Activated T-cell treated with anti-CD3 and anti-CD28 coated beads for 1 hour (primary cell): ENCODE data around the gene TNIK.
"Not testable (repeated sequence)": the region's sequence is repeated elsewhere in the genome, so short reads cannot be mapped to it uniquely, and the experiment has no call there.

Experiments
- DNase-seq: peaks from one replicate; pipeline ENCODE4 v3.0.0-alpha.2; 2020; ENCODE audit warnings: low read depth

The TNIK gene

DNA sequence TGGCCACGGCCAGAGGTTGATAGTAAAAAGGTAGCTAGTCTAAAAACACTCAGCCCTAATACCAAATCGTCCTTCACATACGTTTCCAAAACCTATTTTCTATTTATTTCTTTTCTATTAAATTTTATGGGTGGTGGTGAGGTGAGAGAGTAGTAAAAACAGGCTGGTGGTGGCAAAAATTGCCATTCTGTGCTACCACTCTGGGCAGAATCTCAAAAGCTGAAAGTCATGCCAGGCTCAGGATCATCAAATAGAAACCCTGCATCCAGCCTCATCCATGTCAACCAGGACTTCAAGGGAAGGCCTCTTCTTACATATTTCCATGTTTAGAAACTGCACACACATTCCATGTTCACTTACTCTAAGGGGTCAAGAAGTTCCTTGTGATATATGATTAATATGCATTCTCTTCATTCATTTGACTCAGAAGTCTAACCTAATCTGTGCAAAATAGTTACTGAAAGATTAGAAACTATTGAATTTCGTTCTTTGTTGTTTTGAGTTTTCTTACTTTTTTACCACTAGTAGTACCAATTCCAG is 153.1 kb downstream of the TNIK start:
- no peak for DNase-seq

- no peak for DNase-seq
These were observed 153.6 kb downstream of the TNIK start for GRCh38 chr3:171306631-171307030.

DNA sequence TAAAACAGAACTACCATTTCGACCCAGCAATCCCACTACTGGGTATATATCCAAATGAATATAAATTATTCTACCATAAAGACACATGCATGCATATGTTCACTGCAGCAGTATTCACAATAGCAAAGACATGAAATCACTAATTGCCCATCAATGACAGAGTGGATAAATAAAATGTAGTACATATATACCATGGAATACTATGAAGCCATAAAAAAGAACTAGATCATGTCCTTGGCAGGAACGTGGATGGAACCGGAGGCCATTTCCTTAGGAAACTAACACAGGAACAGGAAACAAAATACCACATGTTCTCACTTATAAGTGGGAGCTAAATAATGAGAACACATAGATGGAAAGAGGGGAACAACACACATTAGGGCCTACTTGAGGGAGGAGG is 154.4 kb downstream of the TNIK start:
- DNase-seq, result not testable (repeated sequence)

DNA sequence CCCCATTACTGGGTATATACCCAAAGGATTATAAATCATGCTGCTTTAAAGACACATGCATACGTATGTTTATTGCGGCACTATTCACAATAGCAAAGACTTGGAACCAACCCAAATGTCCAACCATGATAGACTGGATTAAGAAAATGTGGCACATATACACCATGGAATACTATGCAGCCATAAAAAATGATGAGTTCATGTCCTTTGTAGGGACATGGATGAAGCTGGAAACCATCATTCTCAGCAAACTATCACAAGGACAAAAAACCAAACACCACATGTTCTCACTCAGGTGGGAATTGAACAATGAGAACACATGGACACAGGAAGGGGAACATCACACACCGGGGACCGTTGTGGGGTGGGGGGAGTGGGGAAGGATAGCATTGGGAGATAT is 155.7 kb downstream of the TNIK start:
- not testable (repeated sequence) for DNase-seq

GRCh38 chr3:171304017-171304416 is 156.2 kb downstream of the TNIK start:
- not testable (repeated sequence) for DNase-seq

- no peak for DNase-seq
These were observed 158.2 kb downstream of the TNIK start for GRCh38 chr3:171301998-171302397.

DNA sequence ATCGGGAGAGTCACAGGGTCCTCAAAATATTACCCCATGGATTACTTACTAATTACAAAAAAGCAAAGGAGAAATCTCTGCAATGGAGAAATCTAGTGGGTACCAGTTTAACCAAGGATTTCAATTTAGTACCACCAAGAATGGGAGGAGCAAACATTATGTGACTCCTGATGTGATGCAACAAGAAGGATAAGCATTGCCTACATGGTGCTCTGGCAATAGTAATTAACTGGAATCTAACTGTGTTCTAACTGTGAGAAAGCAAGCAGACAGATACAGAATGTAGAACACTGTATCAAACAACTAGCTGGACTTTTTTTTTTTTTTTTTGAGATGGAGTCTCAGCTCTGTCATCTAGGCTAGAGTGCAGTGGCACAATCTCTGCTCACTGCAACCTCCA is 159.2 kb downstream of the TNIK start:
- no peak for DNase-seq

- DNase-seq, result no peak
These were observed 162.3 kb downstream of the TNIK start for GRCh38 chr3:171297951-171298350.

DNA sequence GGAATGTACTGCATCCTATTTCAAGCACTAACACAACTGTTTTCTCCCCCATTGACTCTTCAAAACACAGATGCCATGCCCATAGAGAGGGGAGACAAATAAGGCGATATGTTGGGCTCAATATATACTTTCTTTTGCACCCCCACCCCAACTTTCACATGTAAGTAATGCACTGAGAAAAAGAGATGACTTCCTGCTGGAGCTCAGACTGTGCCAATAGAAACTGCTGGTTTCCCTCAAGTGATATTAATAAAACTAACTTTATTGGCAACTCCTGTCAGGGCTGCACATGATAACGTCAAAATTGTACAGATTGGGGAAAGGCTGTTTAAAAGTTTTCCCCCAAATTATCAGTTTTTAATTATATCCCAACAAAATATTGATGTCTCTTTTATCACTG is 163.0 kb downstream of the TNIK start:
- DNase-seq, result no peak

- DNase-seq, result no peak
These were observed 164.5 kb downstream of the TNIK start for GRCh38 chr3:171295484-171296373.

DNA sequence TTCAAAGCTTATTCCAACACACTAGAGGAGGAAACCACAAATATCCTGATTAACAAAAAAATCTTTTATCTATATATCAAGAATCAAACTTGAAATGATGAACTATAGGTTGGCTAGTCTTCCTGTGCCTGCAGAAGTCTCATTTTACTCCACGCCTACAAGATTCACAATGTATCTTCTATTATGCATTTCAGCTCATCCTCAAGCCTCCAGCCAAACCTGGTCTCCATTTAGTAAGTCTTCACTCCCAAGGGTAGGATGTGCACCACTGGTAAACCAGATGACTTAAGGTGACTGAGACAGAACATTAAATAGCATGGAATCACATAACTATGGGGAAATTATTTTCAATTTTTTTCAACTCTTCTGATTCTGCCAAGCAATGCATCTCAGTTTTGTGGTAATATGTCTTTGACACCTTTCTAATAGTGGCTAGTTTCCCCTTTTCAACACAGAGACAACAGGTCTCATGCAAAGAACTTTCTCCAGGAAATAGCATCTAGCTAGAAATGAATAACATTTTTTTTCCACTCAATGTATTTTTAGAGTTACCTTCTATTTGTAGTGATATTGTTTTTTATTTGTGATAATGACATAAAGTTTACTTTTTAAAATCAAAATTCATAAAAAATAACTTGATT is 166.9 kb downstream of the TNIK start:
- no peak for DNase-seq

GRCh38 chr3:171290680-171291079 is 169.5 kb downstream of the TNIK start:
- no peak for DNase-seq

GRCh38 chr3:171289291-171289690 is 170.9 kb downstream of the TNIK start:
- DNase-seq, result no peak

- not testable (repeated sequence) for DNase-seq
These were observed 172.4 kb downstream of the TNIK start for GRCh38 chr3:171287761-171288160.

GRCh38 chr3:171286580-171287249 is 173.5 kb downstream of the TNIK start:
- no peak for DNase-seq

- DNase-seq, result no peak
These were observed 174.9 kb downstream of the TNIK start for GRCh38 chr3:171285287-171285686.

DNA sequence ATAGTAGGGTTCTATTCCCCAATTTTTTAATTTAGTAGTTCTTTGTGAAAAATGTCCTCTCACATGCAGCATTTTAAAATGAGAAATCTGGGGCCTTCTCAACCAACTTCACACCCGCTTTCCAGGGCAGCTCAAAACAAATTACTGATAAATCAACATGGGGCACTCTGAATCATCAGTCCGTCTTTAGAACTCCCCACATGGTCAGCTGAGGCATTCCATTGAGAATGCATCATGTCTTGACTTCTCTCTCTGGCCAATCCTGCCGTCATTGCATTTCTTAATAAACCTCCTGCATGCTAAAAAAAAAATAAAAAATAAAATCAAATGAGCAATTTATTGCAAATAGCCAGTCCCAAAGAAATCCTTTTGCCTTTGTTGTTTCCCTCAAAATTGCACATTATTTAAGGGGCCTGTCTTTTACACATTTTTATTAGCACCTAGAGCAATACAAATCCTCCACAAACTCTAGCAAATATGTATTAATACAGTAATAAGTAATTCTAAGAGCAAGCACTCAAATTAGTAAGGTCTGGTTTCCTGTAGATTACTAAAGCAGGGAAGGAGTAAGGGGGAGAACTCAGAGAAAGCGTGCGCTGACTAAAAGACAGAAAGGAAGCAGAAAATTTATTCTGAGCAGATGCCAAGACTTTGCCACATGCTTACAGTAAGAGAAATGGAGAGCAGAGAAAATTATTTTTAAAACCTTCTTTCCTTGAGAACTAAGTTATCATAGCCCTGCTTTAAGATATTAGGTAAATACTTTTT is 175.7 kb downstream of the TNIK start:
- no peak for DNase-seq

- DNase-seq, result no peak
These were observed 176.4 kb downstream of the TNIK start for GRCh38 chr3:171283848-171284222.

DNA sequence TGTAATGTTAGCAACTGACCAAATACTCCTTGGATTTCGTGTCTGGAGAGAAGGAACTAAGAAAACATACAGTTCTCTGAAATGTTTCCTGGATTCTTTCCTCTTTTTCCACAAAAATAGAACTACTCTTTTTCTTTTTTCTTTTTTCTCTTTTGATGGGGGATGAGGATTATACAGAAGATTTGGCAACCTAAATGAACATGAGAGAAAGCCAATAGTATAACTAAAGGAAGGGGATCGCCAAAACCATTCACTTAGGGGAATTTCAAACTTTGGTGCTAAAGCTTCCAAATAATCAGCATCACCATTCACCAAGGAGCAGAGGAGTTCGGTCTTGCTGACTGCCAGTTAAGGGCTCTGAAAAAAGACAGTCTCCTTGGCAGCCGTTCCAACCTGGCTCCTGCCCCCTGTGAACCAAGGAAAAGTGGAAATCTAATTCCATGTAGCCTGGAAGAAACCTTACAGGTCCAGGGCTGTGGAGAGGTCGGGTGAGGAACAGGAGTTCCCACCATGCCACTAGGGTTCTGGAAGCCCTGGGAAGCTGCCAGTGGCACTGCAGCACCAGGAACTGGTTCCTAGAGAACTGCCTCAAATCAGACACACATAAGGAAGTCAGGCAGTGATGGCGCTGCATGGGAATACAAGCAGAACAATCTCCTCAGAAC is 176.9 kb downstream of the TNIK start:
- no peak for DNase-seq

DNA sequence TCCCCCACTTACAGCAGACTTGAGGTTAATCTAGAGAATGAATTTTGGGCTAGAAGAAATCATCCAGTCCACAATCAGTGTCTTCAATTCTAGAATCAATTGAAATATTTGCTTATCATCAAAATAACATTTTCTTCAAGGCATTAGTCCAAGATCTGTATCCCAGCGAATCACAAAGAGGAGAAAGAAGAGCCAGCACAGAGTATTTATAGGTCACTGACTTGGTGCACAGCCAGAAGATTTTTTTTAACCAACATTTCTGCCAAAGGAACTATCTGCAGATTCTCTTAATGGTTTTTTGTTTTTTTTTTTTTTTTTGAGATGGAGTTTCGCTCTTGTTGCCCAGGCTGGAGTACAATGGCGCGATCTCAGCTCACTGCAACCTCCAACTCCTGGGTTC is 178.2 kb downstream of the TNIK start:
- no peak for DNase-seq

DNA sequence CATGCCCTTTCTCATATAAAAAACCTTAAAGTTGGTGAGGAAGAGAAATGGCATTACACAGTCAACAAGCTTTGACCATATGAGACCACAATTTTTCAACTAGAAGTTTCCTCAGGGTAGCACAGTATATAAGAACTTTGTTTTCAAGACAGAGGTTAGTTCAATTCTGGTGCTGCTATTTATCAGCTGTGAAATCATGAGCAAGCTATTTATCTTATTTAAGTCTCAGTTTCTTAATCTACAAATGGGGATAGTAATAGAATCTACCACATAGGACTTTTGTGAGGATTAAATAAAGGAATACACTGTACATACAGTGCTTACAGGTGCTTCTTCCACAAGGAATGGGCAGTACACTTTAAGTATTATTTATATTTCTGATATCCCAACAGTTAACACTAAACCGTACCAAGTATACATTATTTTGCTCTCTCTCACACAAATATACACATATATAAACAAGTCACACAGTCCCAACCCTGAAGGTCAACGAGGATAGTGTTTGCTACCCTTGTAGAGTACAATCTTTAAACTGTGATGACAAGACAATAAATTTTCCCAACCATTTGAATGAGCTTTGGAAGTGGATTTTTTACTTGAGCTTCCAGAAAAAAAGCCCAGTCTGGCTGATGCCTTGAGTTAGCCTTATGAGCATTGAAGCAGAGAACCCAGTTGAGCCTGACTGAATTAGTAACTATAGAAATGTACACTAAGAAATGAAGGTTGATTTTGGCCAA is 178.8 kb downstream of the TNIK start:
- no peak for DNase-seq
